BJ (cell line): Measurements from ENCODE around the gene PIP4P1. TPM values are rescaled to one million over a fixed set of nuclear protein-coding genes. Genes with fewer than 3 reads are reported as not detected.

Experiments
- CTCF ChIA-PET: fragments of 350-600 bp; formaldehyde crosslinking; extraction: SDS; loops from one replicate; lab custom pipeline; 2021; ENCODE audit warnings: antibody characterized with exemption, inconsistent platforms; lab: Yijun Ruan, JAX
- POLR2A ChIA-PET: fragments of 300-600 bp; sonication (Branson Sonifier 250); formaldehyde crosslinking; extraction: SDS; loops from one replicate; lab custom pipeline; 2021; ENCODE audit warnings: antibody characterized with exemption; lab: Charles Lee
- DNase-seq: peaks from one replicate; pipeline ENCODE4 v3.0.0-alpha.2; 2011; ENCODE audit warnings: low read depth
- H3K27me3 ChIP-seq: 2 replicates; pipeline ENCODE4 v1.6.0; 2011; ENCODE audit warnings: low read length; ENCODE audit not compliant: control insufficient read depth, insufficient read depth
- H3K36me3 ChIP-seq: 2 replicates; pipeline ENCODE4 v1.5.1; 2011; ENCODE audit warnings: low read length; ENCODE audit not compliant: control insufficient read depth, insufficient read depth
- H3K4me3 ChIP-seq: 2 replicates; pipeline ENCODE4 v1.5.1; 2011; ENCODE audit warnings: low read depth, mild to moderate bottlenecking, control low read depth, low read length
- polyA plus RNA-seq: library from polyadenylated mRNA; depleted of rRNA; stranded (reverse); fragments of >200 nt; gene quantifications from 2 replicates; pipeline ENCODE4 v1.2.3, GENCODE V29; 2011
- TF ChIP-seq, protein P1 (sequence below): IDR thresholded peaks from 2 replicates; pipeline ENCODE4 v1.5.1; 2011; ENCODE audit warnings: low read depth, mild to moderate bottlenecking, control low read depth, inconsistent platforms, low read length, moderate library complexity; ENCODE audit not compliant: insufficient read depth

The PIP4P1 gene
- polyA plus RNA-seq, 1 experiment = 38.3 TPM

DNA sequence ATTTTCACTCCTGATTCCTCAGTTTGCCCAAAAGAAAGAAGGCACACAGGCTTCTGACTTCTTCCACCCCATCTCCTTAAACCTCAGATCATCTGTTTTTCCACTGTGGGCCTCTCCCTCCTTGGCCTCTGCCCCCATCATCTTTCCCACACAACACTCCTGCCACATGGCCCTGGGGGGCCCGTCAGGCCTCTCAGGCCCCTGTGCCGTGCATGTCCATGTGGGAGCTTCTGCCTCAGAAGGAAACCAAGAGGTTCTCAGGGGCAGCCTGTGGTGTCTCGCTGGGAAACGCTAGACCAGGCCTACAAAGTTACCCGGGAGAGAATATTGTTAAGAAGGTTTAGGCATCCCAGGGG, 33.2 kb downstream of the PIP4P1 start:
- no peaks in the 10 kb centered on the region for H3K36me3 ChIP-seq
- DNase-seq = no peak
- ChIA-PET POLR2A (no interaction called here), CTCF (interaction anchor here (1.0 to 3.0 kb wide), 3 partner anchors 12 to 14 kb away, joined by 4 to 11 read pairs (median 4); no protein-coding TSS in a partner anchor)
- TF ChIP-seq, protein P1, sequence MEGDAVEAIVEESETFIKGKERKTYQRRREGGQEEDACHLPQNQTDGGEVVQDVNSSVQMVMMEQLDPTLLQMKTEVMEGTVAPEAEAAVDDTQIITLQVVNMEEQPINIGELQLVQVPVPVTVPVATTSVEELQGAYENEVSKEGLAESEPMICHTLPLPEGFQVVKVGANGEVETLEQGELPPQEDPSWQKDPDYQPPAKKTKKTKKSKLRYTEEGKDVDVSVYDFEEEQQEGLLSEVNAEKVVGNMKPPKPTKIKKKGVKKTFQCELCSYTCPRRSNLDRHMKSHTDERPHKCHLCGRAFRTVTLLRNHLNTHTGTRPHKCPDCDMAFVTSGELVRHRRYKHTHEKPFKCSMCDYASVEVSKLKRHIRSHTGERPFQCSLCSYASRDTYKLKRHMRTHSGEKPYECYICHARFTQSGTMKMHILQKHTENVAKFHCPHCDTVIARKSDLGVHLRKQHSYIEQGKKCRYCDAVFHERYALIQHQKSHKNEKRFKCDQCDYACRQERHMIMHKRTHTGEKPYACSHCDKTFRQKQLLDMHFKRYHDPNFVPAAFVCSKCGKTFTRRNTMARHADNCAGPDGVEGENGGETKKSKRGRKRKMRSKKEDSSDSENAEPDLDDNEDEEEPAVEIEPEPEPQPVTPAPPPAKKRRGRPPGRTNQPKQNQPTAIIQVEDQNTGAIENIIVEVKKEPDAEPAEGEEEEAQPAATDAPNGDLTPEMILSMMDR = no peak
- H3K27me3 ChIP-seq = no peaks in the 10 kb centered on the region
- H3K4me3 ChIP-seq = no peak overlapping the region

DNA sequence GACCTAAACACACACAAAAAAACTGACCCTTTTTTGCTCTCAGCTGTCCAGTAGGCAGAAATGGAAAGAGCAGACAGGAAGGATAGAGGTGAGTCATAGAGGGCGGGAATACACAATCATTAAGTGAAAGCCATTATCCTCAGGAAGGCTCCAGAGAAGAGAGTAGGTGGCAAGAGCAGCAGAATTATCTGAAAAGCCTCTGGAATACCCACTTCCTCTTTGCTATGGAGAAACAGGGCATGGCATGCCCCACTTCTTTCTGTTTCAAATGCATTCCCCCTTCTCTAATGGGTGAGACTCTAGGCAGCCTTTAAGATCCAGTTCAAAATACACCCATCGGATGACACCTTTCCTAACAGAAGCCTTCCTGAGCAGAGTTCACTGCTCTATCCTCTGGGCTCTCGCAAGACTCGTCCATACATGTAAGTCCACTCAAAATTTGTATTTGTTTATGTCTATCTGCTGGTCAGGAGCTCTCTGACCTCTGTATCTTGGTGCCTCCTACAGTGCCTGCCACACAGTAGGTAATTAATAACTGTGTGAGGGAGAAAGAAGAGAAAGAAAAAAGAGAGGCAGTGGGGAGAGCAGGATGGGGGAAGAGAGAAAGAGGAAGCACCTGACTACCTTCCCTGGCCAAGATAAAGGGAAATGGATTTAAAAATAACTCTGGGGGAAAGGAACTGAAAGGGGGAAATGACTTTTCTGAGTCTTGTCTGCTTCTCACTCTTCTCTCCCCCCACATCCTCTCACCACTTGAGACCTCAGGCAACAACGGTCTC, 33.8 kb downstream of the PIP4P1 start:
- CTCF ChIA-PET = interaction anchor here (3.0 kb wide), 1 partner anchor 12 kb away, joined by 11 read pairs; no protein-coding TSS in a partner anchor
- no peaks in the 10 kb centered on the region for H3K36me3 ChIP-seq
- no peaks in the 10 kb centered on the region for H3K27me3 ChIP-seq
- POLR2A ChIA-PET = no interaction called here
- no peak for DNase-seq
- TF ChIP-seq, protein P1 = no peak
- no peak overlapping the region for H3K4me3 ChIP-seq

DNA sequence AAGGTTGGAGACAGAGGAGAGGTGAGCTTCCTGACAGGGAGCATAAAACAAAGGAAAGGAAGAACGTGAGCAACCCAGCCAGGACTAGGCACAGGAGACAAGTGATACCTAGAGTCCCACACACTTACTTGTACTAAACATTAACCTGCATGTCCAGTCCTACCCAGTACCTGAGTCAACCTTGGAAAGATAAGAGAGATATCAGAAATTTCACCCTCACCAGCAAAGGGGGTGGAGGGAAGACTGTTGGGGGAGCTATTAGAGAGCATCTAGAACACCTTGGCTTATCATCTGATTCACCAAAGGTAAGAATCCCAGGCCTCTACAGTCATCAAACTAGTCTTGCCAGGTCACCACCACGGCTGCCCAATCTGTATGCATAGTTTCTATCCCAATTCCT, 36.4 kb downstream of the PIP4P1 start:
- ChIA-PET POLR2A (no interaction called here), CTCF (interaction anchor here (0.8 to 2.9 kb wide), 2 partner anchors 10 to 37 kb away, joined by 3 to 25 read pairs; partner anchors contain the start of genes PIP4P1 and TEP1)
- Histone ChIP-seq H3K36me3 (no peaks in the 10 kb centered on the region), H3K4me3 (no peak overlapping the region), H3K27me3 (no peaks in the 10 kb centered on the region)
- TF ChIP-seq, protein P1 = no peak
- DNase-seq = no peak

- ChIA-PET CTCF (interaction anchor here (0.8 to 1.3 kb wide), 2 partner anchors 12 to 186 kb away, joined by 4 read pairs; no protein-coding TSS in a partner anchor), POLR2A (no interaction called here)
- TF ChIP-seq, protein P1 = no peak
- Histone ChIP-seq H3K36me3 (no peaks in the 10 kb centered on the region), H3K27me3 (no peaks in the 10 kb centered on the region), H3K4me3 (no peak overlapping the region)
- no peak for DNase-seq
Measured at GRCh38 chr14:20422886-20423285, 38.3 kb downstream of the PIP4P1 start.

DNA sequence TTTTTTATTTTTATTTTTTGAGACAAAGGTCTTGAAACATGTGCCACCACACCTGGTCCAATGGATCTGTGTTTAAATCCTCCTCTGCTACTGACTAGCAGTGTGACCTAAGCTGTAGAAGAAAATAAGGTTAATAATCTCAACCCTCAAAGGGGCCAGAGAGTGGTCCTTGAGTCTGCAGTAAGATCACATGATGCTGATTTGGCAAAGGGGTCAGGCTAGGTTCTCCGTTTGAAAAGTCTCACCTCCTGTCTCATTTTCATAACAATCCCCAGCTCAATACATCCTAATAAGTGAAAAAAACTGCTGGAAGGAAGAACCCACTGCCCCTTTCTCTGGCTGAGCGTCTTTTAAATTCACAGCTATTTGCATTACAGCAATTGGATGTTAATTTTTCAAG, 40.0 kb downstream of the PIP4P1 start:
- Histone ChIP-seq H3K4me3 (no peak overlapping the region), H3K36me3 (no peaks in the 10 kb centered on the region), H3K27me3 (no peaks in the 10 kb centered on the region)
- POLR2A ChIA-PET = no interaction called here
- TF ChIP-seq, protein P1 = no peak
- no peak for DNase-seq
- CTCF ChIA-PET = interaction anchor here (1.1 to 1.6 kb wide), 3 partner anchors 8 to 49 kb away, joined by 3 to 5 read pairs (median 4); partner anchors contain the start of gene TEP1
